Breast epithelium (tissue), 3 donors: ENCODE measurements around the gene BSN.

Experiments
- POLR2AphosphoS5 ChIP-seq, 3 donors: sonication (generic); formaldehyde crosslinking; IDR thresholded peaks; one replicate each; pipeline ENCODE4 v1.6.1; 2017; ENCODE audit warnings: antibody characterized with exemption in 3 of 3
- TF ChIP-seq, protein P1 (sequence below), 3 donors: fragments of 450-650 bp; IDR thresholded peaks; one replicate each; pipeline ENCODE4 v1.5.1; 2016 to 2017; ENCODE audit warnings: antibody characterized with exemption in 3 of 3, mild to moderate bottlenecking in 3 of 3, moderate library complexity in 3 of 3

DNA sequence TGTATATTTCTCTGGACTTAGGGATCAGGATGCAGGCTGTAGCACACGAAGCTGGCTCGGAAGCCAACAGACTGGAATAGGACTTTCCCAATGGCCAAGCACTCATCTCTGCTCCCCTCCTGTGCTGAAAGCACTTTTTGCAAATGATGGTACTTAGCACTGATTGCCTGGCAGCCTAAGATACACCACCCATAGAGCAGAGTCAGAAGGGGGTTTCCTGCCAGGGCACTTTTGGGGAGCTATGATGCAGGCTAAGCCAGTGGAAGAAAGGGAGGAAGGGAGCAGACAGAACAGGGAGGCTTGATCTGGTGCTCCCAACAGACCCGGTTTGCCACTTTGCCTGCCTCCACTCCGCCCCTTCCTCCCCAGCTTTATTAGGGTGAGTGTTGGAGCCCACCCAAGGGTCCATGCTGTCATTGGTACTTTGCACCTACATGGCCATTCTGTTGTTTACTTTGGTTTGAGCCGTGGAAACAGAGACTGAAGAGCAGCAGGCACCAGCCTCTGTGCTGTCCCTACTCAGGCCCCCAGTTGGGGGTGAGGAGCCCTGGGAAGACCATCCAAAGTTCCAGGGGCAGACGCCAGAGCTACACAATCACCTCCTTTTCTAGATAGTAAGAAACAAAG, 15.9 kb downstream of the BSN start:
- TF ChIP-seq, protein P1, sequence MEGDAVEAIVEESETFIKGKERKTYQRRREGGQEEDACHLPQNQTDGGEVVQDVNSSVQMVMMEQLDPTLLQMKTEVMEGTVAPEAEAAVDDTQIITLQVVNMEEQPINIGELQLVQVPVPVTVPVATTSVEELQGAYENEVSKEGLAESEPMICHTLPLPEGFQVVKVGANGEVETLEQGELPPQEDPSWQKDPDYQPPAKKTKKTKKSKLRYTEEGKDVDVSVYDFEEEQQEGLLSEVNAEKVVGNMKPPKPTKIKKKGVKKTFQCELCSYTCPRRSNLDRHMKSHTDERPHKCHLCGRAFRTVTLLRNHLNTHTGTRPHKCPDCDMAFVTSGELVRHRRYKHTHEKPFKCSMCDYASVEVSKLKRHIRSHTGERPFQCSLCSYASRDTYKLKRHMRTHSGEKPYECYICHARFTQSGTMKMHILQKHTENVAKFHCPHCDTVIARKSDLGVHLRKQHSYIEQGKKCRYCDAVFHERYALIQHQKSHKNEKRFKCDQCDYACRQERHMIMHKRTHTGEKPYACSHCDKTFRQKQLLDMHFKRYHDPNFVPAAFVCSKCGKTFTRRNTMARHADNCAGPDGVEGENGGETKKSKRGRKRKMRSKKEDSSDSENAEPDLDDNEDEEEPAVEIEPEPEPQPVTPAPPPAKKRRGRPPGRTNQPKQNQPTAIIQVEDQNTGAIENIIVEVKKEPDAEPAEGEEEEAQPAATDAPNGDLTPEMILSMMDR (IDR thresholded peaks at IDR 0.05), result no peak
- TF ChIP-seq POLR2AphosphoS5 (IDR thresholded peaks at IDR 0.05), result no peak
